HL-60 (cell line): ENCODE results near the gene PNLDC1.

Source experiments
- DNase-seq, 2 experiments: peaks; one replicate each; pipeline ENCODE4 v3.0.0-alpha.2; 2010 to 2020; ENCODE audit warnings: low read depth in 1 of 2, low spot score in 1 of 2
- H3K27ac ChIP-seq: fragments of 250-450 bp; sonication (Bioruptor Pico); replicated peaks from 2 replicates; pipeline ENCODE4 v1.5.1; 2020; ENCODE audit warnings: mild to moderate bottlenecking, moderate library complexity
- H3K27me3 ChIP-seq: fragments of 250-450 bp; sonication (Bioruptor Pico); 2 replicates; pipeline ENCODE4 v1.5.1; 2021; ENCODE audit warnings: mild to moderate bottlenecking, moderate library complexity; ENCODE audit not compliant: insufficient read depth, poor library complexity, severe bottlenecking
- H3K4me3 ChIP-seq: replicated peaks from 2 replicates; pipeline ENCODE4 v1.5.1; 2011; ENCODE audit warnings: mild to moderate bottlenecking, control low read depth, low read length; ENCODE audit not compliant: insufficient read depth
- GABPA ChIP-seq: IDR thresholded peaks from 2 replicates; pipeline ENCODE4 v1.6.1; 2012; ENCODE audit warnings: low read depth
- POLR2AphosphoS5 ChIP-seq: IDR thresholded peaks from 2 replicates; pipeline ENCODE4 v1.6.1; 2012; ENCODE audit warnings: low read depth
- SPI1 ChIP-seq: IDR thresholded peaks from 2 replicates; pipeline ENCODE4 v1.6.1; 2012; ENCODE audit warnings: low read depth, mild to moderate bottlenecking, borderline replicate concordance
- TF ChIP-seq, protein P1 (sequence below): IDR thresholded peaks from one replicate; pipeline ENCODE4 v1.5.1; 2011; ENCODE audit warnings: low read length, control low read depth, inconsistent platforms; ENCODE audit not compliant: insufficient read depth
- TF ChIP-seq, protein P2 (sequence below): IDR thresholded peaks from 2 replicates; pipeline ENCODE4 v1.6.1; 2012; ENCODE audit warnings: low read depth; ENCODE audit not compliant: insufficient replicate concordance

The PNLDC1 gene

DNA sequence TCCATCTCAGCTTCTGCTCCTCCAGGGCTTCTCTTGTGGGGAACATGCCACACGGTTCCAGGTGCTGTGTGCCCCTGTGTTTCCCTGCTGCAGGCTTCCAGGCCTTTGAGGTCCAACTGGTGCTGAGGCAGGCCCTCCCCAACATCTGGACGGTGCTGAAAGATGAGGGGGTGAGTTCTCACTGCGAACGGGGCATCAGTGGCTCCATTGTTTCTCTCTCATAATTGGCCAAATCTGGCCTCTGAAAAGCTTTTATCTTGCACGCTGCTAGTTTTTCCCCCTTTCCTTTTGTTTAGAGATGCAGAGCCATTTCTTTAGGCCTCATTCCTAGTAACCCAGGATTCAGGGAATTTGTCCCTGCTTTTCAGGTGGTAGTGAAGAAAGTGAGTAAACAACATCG is 8.6 kb downstream of the PNLDC1 start:
- no peak overlapping the region for H3K27ac ChIP-seq
- TF ChIP-seq SPI1 (no peak), GABPA (no peak), POLR2AphosphoS5 (no peak)
- TF ChIP-seq, protein P1, sequence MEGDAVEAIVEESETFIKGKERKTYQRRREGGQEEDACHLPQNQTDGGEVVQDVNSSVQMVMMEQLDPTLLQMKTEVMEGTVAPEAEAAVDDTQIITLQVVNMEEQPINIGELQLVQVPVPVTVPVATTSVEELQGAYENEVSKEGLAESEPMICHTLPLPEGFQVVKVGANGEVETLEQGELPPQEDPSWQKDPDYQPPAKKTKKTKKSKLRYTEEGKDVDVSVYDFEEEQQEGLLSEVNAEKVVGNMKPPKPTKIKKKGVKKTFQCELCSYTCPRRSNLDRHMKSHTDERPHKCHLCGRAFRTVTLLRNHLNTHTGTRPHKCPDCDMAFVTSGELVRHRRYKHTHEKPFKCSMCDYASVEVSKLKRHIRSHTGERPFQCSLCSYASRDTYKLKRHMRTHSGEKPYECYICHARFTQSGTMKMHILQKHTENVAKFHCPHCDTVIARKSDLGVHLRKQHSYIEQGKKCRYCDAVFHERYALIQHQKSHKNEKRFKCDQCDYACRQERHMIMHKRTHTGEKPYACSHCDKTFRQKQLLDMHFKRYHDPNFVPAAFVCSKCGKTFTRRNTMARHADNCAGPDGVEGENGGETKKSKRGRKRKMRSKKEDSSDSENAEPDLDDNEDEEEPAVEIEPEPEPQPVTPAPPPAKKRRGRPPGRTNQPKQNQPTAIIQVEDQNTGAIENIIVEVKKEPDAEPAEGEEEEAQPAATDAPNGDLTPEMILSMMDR: no peak
- TF ChIP-seq, protein P2, sequence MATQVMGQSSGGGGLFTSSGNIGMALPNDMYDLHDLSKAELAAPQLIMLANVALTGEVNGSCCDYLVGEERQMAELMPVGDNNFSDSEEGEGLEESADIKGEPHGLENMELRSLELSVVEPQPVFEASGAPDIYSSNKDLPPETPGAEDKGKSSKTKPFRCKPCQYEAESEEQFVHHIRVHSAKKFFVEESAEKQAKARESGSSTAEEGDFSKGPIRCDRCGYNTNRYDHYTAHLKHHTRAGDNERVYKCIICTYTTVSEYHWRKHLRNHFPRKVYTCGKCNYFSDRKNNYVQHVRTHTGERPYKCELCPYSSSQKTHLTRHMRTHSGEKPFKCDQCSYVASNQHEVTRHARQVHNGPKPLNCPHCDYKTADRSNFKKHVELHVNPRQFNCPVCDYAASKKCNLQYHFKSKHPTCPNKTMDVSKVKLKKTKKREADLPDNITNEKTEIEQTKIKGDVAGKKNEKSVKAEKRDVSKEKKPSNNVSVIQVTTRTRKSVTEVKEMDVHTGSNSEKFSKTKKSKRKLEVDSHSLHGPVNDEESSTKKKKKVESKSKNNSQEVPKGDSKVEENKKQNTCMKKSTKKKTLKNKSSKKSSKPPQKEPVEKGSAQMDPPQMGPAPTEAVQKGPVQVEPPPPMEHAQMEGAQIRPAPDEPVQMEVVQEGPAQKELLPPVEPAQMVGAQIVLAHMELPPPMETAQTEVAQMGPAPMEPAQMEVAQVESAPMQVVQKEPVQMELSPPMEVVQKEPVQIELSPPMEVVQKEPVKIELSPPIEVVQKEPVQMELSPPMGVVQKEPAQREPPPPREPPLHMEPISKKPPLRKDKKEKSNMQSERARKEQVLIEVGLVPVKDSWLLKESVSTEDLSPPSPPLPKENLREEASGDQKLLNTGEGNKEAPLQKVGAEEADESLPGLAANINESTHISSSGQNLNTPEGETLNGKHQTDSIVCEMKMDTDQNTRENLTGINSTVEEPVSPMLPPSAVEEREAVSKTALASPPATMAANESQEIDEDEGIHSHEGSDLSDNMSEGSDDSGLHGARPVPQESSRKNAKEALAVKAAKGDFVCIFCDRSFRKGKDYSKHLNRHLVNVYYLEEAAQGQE: no peak

DNA sequence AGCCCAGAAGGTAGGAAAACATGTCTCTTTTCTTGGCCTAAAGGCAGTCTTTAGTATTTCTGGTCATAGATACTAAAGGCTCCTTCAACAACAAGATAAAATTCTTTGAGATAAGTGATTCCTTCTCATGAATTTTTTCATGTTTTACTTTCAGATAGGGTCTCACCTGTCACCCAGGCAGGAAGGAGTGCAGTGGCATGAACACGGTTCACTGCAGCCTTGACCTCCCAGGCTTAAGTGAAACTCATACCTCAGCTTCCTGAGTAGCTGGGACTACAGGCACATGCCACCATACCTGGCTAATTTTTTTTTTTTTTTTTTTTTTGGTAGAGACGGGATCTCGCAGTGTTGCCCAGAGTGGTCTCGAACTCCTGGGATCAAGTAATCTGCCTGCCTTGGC is 9.1 kb downstream of the PNLDC1 start:
- no peak overlapping the region for H3K27ac ChIP-seq
- no peak overlapping the region for H3K4me3 ChIP-seq

More for the DNA sequence above, 8.6 kb downstream of the PNLDC1 start:
- no peaks in the 10 kb centered on the region for H3K27me3 ChIP-seq
- no peak overlapping the region for H3K4me3 ChIP-seq
- DNase-seq: no peak

DNA sequence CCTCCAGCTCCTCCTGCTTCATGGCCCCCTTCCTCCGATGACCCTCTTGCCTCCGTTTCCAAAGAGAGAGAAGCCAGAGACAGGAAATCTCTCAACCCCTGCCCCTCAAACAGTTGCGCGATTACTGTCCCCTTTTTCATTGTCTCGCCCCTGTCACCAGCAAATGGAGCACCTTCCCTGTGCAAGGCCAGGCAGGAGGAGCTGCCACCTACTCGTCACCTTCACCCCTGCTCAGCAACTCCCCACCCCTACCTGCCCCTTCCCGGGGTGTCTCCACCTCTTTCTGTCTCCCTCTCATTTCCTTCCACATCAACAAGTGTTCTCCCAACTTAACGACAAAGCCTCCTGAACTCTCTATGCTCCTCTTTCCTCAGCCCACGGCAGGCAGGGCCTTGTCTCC is 13.7 kb downstream of the PNLDC1 start:
- no peak for TF ChIP-seq GABPA
- TF ChIP-seq, protein P1: no peak
- no peak for TF ChIP-seq POLR2AphosphoS5
- TF ChIP-seq, protein P2: no peak
- no peak for TF ChIP-seq SPI1
- no peak for DNase-seq
- Histone ChIP-seq H3K27me3 (no peaks in the 10 kb centered on the region), H3K27ac (no peak overlapping the region), H3K4me3 (no peak overlapping the region)

More for the DNA sequence above, 9.1 kb downstream of the PNLDC1 start:
- H3K27me3 ChIP-seq: no peaks in the 10 kb centered on the region
- no peak for DNase-seq
- TF ChIP-seq, protein P2: no peak
- TF ChIP-seq GABPA (no peak), SPI1 (no peak), POLR2AphosphoS5 (no peak)
- TF ChIP-seq, protein P1: no peak
